Right atrium auricular region (tissue), 2 donors: Measurements from ENCODE around the gene EMC9. TPM values are rescaled to one million over a fixed set of nuclear protein-coding genes. Genes with fewer than 3 reads are reported as not detected.
"Not testable (repeated sequence)": the region's sequence is repeated elsewhere in the genome, so short reads cannot be mapped to it uniquely, and the experiment has no call there.

Source experiments
- DNase-seq: peaks from one replicate; pipeline ENCODE4 v3.0.0-alpha.2; 2019; ENCODE audit warnings: low spot score
- H3K27ac ChIP-seq, 2 donors: fragments of 200-600 bp; sonication (generic); 1 replicate in 1 of 2; 2 replicates in 1 of 2; pipeline ENCODE4 v1.5.1; 2016 to 2019
- H3K27me3 ChIP-seq, 2 donors: fragments of 200-600 bp; sonication (generic); one replicate each; pipeline versions ENCODE4 v1.5.1 to v1.6.0; 2017 to 2019
- H3K36me3 ChIP-seq: fragments of 200-600 bp; sonication (generic); one replicate; pipeline ENCODE4 v1.5.1; 2016
- H3K4me1 ChIP-seq, 2 donors: fragments of 200-600 bp; sonication (generic); one replicate each; pipeline versions ENCODE4 v1.5.1 to v1.6.0; 2017 to 2019
- H3K4me3 ChIP-seq, 2 donors: fragments of 200-600 bp; sonication (generic); 1 replicate in 1 of 2; 2 replicates in 1 of 2; pipeline ENCODE4 v1.5.1; 2017 to 2019; ENCODE audit warnings: mild to moderate bottlenecking in 1 of 2, moderate library complexity in 1 of 2
- H3K9me3 ChIP-seq, 2 donors: fragments of 200-600 bp; sonication (generic); one replicate each; pipeline ENCODE4 v1.5.1; 2019
- CTCF ChIP-seq, 2 donors: fragments of 200-600 bp; sonication (generic); IDR thresholded peaks; one replicate each; pipeline ENCODE4 v1.5.1; 2019; ENCODE audit warnings: antibody characterized with exemption in 2 of 2
- total RNA-seq, 2 donors: library from RNA; depleted of rRNA; stranded (reverse); fragments of >200 nt; gene quantifications; one replicate each; pipeline ENCODE4 v1.1.0, GENCODE V29; 2016

The EMC9 gene
- total RNA-seq, 2 donors from 2014 or later: 9.9 to 16.8 TPM

DNA sequence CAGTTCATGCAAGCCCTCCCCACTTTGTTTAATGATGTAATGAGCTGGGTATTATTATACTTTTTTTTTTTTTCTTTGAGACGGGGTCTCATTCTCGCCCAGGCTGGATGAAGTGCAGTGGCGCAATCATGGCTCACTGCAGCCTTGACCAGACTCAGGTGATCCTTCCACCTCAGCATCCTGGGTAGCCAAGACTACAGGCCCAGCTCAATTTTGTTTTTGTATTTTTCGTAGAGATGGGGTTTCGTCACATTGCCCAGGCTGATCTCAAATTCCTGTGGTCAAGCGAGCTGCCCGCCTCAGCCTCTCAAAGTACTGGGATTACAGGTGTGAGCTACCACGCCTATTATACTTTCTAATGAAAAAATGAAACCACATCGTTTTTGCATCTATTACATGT is 31.3 kb downstream of the EMC9 start:
- TF ChIP-seq CTCF (IDR thresholded peaks at IDR 0.05): no peak
- H3K4me1 ChIP-seq: peaks cover 0 to 12% of the 10 kb centered on the region in 2 donors
- no peak overlapping the region for H3K27ac ChIP-seq
- H3K9me3 ChIP-seq: no peaks in the 10 kb centered on the region
- no peaks in the 10 kb centered on the region for H3K27me3 ChIP-seq
- DNase-seq: no peak
- no peak overlapping the region for H3K4me3 ChIP-seq
- H3K36me3 ChIP-seq: no peaks in the 10 kb centered on the region

GRCh38 chr14:24108336-24108874 is 33.0 kb downstream of the EMC9 start:
- Histone ChIP-seq H3K27ac (no peak overlapping the region), H3K36me3 (no peaks in the 10 kb centered on the region), H3K27me3 (no peaks in the 10 kb centered on the region), H3K9me3 (no peaks in the 10 kb centered on the region), H3K4me3 (no peak overlapping the region), H3K4me1 (peaks cover 0 to 10% of the 10 kb centered on the region in 2 donors)
- DNase-seq: no peak
- TF ChIP-seq CTCF (IDR thresholded peaks at IDR 0.05): no peak

GRCh38 chr14:24106672-24107271 is 34.6 kb downstream of the EMC9 start:
- Histone ChIP-seq H3K27ac (no peak overlapping the region), H3K27me3 (no peaks in the 10 kb centered on the region), H3K4me3 (no peak overlapping the region), H3K4me1 (peaks cover 0 to 7% of the 10 kb centered on the region in 2 donors), H3K9me3 (no peaks in the 10 kb centered on the region), H3K36me3 (no peaks in the 10 kb centered on the region)
- TF ChIP-seq CTCF (IDR thresholded peaks at IDR 0.05): no peak
- DNase-seq: no peak

DNA sequence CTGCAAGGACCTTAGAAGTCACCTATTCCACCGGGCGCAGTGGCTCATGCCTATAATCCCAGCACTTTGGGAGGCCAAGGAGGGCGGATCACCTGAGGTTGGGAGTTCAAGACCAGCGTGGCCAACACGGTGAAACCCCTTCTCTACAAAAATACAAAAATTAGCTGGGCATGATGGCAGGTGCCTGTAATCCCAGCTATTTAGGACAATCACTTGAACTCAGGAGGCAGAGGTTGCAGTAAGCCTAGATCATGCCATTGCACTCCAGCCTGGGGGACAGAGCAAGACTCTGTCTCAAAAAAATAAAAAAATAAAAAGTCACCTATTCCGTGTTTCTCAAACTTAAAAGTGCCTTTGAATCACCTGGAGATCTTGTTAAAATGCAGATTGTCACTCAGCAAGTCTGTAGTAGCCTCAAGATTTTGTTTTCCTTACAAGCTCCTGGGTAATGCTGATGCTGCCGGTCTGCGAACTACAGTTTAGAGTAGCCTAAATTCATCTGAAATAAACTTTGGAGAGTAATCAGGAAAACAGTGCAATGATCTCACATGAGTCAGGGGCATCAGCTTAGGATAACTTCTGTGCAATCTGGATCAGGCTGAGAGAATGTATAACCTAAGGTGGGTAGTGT is 35.7 kb downstream of the EMC9 start:
- not testable (repeated sequence) for H3K27me3 ChIP-seq, H3K9me3 ChIP-seq, DNase-seq, H3K4me1 ChIP-seq, H3K36me3 ChIP-seq, H3K27ac ChIP-seq, H3K4me3 ChIP-seq

GRCh38 chr14:24103451-24103850 is 37.9 kb downstream of the EMC9 start:
- Histone ChIP-seq H3K4me1 (no peaks in the 10 kb centered on the region), H3K4me3 (no peak overlapping the region), H3K36me3 (no peaks in the 10 kb centered on the region), H3K27ac (no peak overlapping the region), H3K27me3 (no peaks in the 10 kb centered on the region), H3K9me3 (no peaks in the 10 kb centered on the region)
- DNase-seq: no peak
- TF ChIP-seq CTCF (IDR thresholded peaks at IDR 0.05): no peak

DNA sequence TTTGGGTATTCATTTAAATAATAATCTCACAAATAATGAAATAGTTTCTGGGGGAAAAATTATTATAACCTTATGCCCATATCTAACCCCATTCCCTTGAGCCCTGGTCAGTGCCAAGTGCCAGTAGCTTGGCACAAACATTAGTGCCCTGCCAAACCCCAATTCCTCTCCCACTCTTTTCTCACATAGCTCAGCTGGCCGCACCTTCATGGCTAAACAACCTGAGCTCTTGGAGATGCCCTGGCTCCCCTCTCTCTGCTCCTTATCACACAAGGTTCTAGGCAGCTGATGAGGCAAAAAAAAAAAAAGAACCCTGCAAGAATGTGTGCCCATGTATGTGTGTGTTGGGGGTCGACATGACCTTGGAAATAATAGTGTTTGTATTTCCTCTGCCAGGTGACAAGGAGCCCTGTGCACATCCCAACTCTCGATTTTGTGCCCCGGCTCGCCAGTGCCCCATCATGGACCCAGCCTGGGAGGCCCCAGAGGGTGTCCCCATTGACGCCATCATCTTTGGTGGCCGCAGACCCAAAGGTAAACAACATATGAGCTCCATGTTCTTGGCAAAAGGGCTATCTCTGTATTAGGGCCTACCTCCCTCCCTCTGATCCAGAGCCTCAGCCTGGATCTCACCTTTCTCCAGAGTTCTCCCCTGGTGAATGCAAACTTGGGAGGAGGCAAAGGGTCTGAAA is 38.9 kb downstream of the EMC9 start:
- H3K27me3 ChIP-seq: no peaks in the 10 kb centered on the region
- H3K27ac ChIP-seq: no peak overlapping the region
- no peaks in the 10 kb centered on the region for H3K36me3 ChIP-seq
- DNase-seq: no peak
- TF ChIP-seq CTCF (IDR thresholded peaks at IDR 0.05): no peak
- H3K9me3 ChIP-seq: no peaks in the 10 kb centered on the region
- no peaks in the 10 kb centered on the region for H3K4me1 ChIP-seq
- H3K4me3 ChIP-seq: no peak overlapping the region
